Measurements from ENCODE around the gene ST6GAL1. TPM values are rescaled to one million over a fixed set of nuclear protein-coding genes. Genes with fewer than 3 reads are reported as not detected.

Gene ST6GAL1
- total and polyA plus RNA-seq, 10 of the 15 experiments (the other 5 are each of a cell fraction or from before 2014, with no cell fraction given) = 74.2 to 248 (median 149) TPM

DNA sequence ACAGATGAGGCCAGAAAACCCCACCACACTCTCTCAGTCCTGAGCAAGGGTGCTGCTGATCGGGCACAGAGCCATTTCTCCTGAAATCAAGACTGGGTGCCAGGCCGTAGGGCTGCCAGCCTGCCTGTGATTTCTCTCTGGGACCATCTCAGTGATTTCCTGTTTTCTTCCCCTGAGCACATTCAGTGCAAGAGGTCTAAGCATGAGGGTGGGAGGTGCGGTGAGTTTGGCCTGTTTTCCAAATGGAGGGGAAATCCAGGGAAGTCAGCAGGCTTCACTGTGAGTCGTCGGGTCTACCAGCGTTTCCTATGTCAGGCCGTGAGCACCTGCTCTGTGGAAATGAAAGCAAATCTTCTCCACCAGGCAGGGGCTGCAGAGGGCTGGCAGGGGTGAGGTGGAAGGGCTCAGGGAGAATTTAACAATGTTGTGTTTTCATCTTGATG is 82.3 kb downstream of the ST6GAL1 start:
- Histone ChIP-seq H3K4me2 (ENCODE audit: control insufficient read depth, insufficient read depth) (peak overlapping the region; percentile 92), H3K36me3 (ENCODE audit: control insufficient read depth in 2 of 2, insufficient read depth in 2 of 2, low read length in 1 of 2) (peaks cover 0 to 6% of the 10 kb centered on the region in 2 experiments; a peak in 1 of 4 replicates), H3K9me3 (replicated peaks; ENCODE audit: control insufficient read depth, insufficient read depth, low read length) (no peaks in the 10 kb centered on the region; the same call in 2 of the 3 replicates), H3K9ac (ENCODE audit: control insufficient read depth, insufficient read depth, low read length) (peak overlapping the region; percentile 68), H3K27me3 (replicated peaks in 1 of 2; ENCODE audit: control insufficient read depth in 2 of 2, insufficient read depth in 2 of 2, low read length in 1 of 2) (no peaks in the 10 kb centered on the region), H4K20me1 (ENCODE audit: control insufficient read depth, insufficient read depth) (no peaks in the 10 kb centered on the region), H2AFZ (ENCODE audit: control insufficient read depth, low read depth, low read length) (no peak overlapping the region), H3K4me1 (ENCODE audit: control insufficient read depth, insufficient read depth, low read length) (peaks cover 63% of the 10 kb centered on the region), H3K27ac (ENCODE audit: control insufficient read depth, insufficient read depth) (peak overlapping the region; percentile 80), H3K79me2 (ENCODE audit: control insufficient read depth, insufficient read depth, low read length) (peaks cover 48% of the 10 kb centered on the region), H3K4me3 (peak overlapping the region; percentile 39; the same call in 1 of the 2 replicates)
- ChIA-PET POLR2A (interaction anchor here (1.2 to 5.6 kb wide), 6 partner anchors 10 to 23 kb away, joined by 3 to 39 read pairs (median 9); no protein-coding TSS in a partner anchor), CTCF (interaction anchor here (0.7 to 4.0 kb wide), 4 partner anchors 10 to 19 kb away, joined by 3 to 36 read pairs (median 4); no protein-coding TSS in a partner anchor), RAD21 (ENCODE audit: unreplicated experiment) (interaction anchor here (0.7 to 3.9 kb wide), 7 partner anchors 8 to 33 kb away, joined by 3 to 29 read pairs (median 7); no protein-coding TSS in a partner anchor), SMC1A (ENCODE audit: uncharacterized antibody, unreplicated experiment) (interaction anchor here (0.7 to 6.0 kb wide), 10 partner anchors 9 to 52 kb away, joined by 3 to 70 read pairs (median 5); no protein-coding TSS in a partner anchor)
- FAIRE-seq = no peak
- intact Hi-C loops (cut with micrococcal nuclease; ENCODE audit: unreplicated experiment) = no loop called here
- ATAC-seq = peak; percentile 26
- in situ Hi-C loops (cut with MboI) = no loop called here
- WGBS (ENCODE audit: insufficient coverage, insufficient replicate concordance, low lambda C conversion rate, missing lambda C conversion rate) = 26% methylated on average over 7 of the region's 7 CpGs
- BruUV-seq (replicated peaks) = no TSS peak
- no peak for DNase-seq (ENCODE audit: low read depth, low spot score)
- TF ChIP-seq IKZF2 (IDR thresholded peaks at IDR 0.05) = peak; percentile 51 to 66
- TF ChIP-seq ATF7 (IDR thresholded peaks at IDR 0.05; ENCODE audit: low read depth) = no peak
- no peak for TF ChIP-seq ZNF622 (IDR thresholded peaks at IDR 0.05)
- TF ChIP-seq JUNB (IDR thresholded peaks at IDR 0.05) = no peak
- TF ChIP-seq, protein P1, sequence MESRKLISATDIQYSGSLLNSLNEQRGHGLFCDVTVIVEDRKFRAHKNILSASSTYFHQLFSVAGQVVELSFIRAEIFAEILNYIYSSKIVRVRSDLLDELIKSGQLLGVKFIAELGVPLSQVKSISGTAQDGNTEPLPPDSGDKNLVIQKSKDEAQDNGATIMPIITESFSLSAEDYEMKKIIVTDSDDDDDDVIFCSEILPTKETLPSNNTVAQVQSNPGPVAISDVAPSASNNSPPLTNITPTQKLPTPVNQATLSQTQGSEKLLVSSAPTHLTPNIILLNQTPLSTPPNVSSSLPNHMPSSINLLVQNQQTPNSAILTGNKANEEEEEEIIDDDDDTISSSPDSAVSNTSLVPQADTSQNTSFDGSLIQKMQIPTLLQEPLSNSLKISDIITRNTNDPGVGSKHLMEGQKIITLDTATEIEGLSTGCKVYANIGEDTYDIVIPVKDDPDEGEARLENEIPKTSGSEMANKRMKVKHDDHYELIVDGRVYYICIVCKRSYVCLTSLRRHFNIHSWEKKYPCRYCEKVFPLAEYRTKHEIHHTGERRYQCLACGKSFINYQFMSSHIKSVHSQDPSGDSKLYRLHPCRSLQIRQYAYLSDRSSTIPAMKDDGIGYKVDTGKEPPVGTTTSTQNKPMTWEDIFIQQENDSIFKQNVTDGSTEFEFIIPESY (IDR thresholded peaks at IDR 0.05) = no peak
- TF ChIP-seq CBX3 (IDR thresholded peaks at IDR 0.05; ENCODE audit: borderline replicate concordance, low read depth) = no peak
- TF ChIP-seq, protein P2, sequence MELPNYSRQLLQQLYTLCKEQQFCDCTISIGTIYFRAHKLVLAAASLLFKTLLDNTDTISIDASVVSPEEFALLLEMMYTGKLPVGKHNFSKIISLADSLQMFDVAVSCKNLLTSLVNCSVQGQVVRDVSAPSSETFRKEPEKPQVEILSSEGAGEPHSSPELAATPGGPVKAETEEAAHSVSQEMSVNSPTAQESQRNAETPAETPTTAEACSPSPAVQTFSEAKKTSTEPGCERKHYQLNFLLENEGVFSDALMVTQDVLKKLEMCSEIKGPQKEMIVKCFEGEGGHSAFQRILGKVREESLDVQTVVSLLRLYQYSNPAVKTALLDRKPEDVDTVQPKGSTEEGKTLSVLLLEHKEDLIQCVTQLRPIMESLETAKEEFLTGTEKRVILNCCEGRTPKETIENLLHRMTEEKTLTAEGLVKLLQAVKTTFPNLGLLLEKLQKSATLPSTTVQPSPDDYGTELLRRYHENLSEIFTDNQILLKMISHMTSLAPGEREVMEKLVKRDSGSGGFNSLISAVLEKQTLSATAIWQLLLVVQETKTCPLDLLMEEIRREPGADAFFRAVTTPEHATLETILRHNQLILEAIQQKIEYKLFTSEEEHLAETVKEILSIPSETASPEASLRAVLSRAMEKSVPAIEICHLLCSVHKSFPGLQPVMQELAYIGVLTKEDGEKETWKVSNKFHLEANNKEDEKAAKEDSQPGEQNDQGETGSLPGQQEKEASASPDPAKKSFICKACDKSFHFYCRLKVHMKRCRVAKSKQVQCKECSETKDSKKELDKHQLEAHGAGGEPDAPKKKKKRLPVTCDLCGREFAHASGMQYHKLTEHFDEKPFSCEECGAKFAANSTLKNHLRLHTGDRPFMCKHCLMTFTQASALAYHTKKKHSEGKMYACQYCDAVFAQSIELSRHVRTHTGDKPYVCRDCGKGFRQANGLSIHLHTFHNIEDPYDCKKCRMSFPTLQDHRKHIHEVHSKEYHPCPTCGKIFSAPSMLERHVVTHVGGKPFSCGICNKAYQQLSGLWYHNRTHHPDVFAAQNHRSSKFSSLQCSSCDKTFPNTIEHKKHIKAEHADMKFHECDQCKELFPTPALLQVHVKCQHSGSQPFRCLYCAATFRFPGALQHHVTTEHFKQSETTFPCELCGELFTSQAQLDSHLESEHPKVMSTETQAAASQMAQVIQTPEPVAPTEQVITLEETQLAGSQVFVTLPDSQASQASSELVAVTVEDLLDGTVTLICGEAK (IDR thresholded peaks at IDR 0.05; ENCODE audit: borderline replicate concordance) = no peak
- no peak for TF ChIP-seq STAT3 (IDR thresholded peaks at IDR 0.05; ENCODE audit: low read depth, low read length)
- TF ChIP-seq, protein P3, sequence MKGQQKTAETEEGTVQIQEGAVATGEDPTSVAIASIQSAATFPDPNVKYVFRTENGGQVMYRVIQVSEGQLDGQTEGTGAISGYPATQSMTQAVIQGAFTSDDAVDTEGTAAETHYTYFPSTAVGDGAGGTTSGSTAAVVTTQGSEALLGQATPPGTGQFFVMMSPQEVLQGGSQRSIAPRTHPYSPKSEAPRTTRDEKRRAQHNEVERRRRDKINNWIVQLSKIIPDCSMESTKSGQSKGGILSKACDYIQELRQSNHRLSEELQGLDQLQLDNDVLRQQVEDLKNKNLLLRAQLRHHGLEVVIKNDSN (IDR thresholded peaks at IDR 0.05; ENCODE audit: borderline replicate concordance, extremely low read length, insufficient read depth, low read depth, low read length) = no peak
- TF ChIP-seq LARP7 (IDR thresholded peaks at IDR 0.05) = no peak
- TF ChIP-seq BRCA1 (IDR thresholded peaks at IDR 0.05; ENCODE audit: low read depth, low read length) = no peak
- no peak for TF ChIP-seq RCOR1 (conservative IDR thresholded peaks at IDR 0.05; ENCODE audit: low read depth, low read length)
- no peak for TF ChIP-seq SIX5 (IDR thresholded peaks at IDR 0.05; ENCODE audit: low read depth, low read length, severe bottlenecking)
- peak; percentile 34; the same call in 1 of the 2 replicates for TF ChIP-seq RUNX3 (IDR thresholded peaks at IDR 0.05; ENCODE audit: low read length)
- TF ChIP-seq POLR2AphosphoS2 (IDR thresholded peaks at IDR 0.05; ENCODE audit: low read depth, low read length) = no peak
- TF ChIP-seq ZNF274 (IDR thresholded peaks at IDR 0.05; ENCODE audit: insufficient read depth, insufficient read length) = no peak
- no peak for TF ChIP-seq JUND (IDR thresholded peaks at IDR 0.05; ENCODE audit: low read depth, low read length)

All from GM12878 (cell line).